IMR-90 (cell line): ENCODE measurements around the gene FOXB2. TPM values are rescaled to one million over a fixed set of nuclear protein-coding genes. Genes with fewer than 3 reads are reported as not detected.

ENCODE experiments used
- ATAC-seq: fragments of 200-7000 bp; cut with Tn5 transposase; 2 replicates; pipeline ENCODE4 v1.9.1; 2020; ENCODE audit warnings: low read depth, mild to moderate bottlenecking, moderate library complexity
- BruUV-seq: library from RNA; stranded (reverse); fragments of 400-500 nt; replicated peaks from 2 replicates; lab custom pipeline; 2021; lab: Mats Ljungman, UMichigan
- CTCF ChIA-PET: fragments of 300-600 bp; formaldehyde crosslinking; extraction: SDS; loops from one replicate; lab custom pipeline; 2021; ENCODE audit warnings: antibody characterized with exemption; lab: Yijun Ruan, JAX
- POLR2A ChIA-PET: fragments of 300-600 bp; sonication (Branson Sonifier 250); formaldehyde crosslinking; loops from one replicate; lab custom pipeline; 2022; ENCODE audit warnings: antibody characterized with exemption; ENCODE audit not compliant: unreplicated experiment; lab: Charles Lee
- DNase-seq: peaks from one replicate; pipeline ENCODE4 v3.0.0; 2013
- H2AFZ ChIP-seq: replicated peaks from 2 replicates; pipeline ENCODE3; 2013; ENCODE audit warnings: low read length, mild to moderate bottlenecking; ENCODE audit not compliant: poor library complexity
- H2AK5ac ChIP-seq: 2 replicates; pipeline ENCODE4 v1.6.1; 2013; ENCODE audit warnings: low read depth, low read length, inconsistent platforms
- H2AK9ac ChIP-seq: replicated peaks from 2 replicates; pipeline ENCODE3; 2013; ENCODE audit warnings: mild to moderate bottlenecking, low read depth, low read length, moderate library complexity; ENCODE audit not compliant: poor library complexity
- H2BK120ac ChIP-seq: 2 replicates; pipeline ENCODE4 v1.6.1; 2013; ENCODE audit warnings: low read depth, low read length, inconsistent platforms
- H2BK15ac ChIP-seq: 3 replicates; pipeline ENCODE4 v1.6.1; 2013; ENCODE audit warnings: low read depth, low read length, inconsistent platforms
- H2BK20ac ChIP-seq: 2 replicates; pipeline ENCODE4 v1.6.1; 2013; ENCODE audit warnings: low read depth, mild to moderate bottlenecking, inconsistent platforms, low read length, moderate library complexity
- H2BK5ac ChIP-seq: 2 replicates; pipeline ENCODE4 v1.6.1; 2013; ENCODE audit warnings: mild to moderate bottlenecking, low read depth, low read length, inconsistent platforms; ENCODE audit not compliant: poor library complexity, severe bottlenecking
- H3K14ac ChIP-seq: replicated peaks from 2 replicates; pipeline ENCODE4 v1.6.1; 2013; ENCODE audit warnings: low read depth, low read length, inconsistent platforms
- H3K18ac ChIP-seq: 2 replicates; pipeline ENCODE4 v1.6.1; 2013; ENCODE audit warnings: low read depth, low read length, control low read depth
- H3K23ac ChIP-seq: 2 replicates; pipeline ENCODE4 v1.6.1; 2013; ENCODE audit warnings: low read depth, low read length, inconsistent platforms
- H3K27ac ChIP-seq: 2 replicates; pipeline ENCODE4 v1.5.1; 2013; ENCODE audit warnings: mild to moderate bottlenecking, control low read depth, low read length; ENCODE audit not compliant: insufficient read depth
- H3K27me3 ChIP-seq: 2 replicates; pipeline ENCODE4 v1.6.1; 2013; ENCODE audit warnings: low read length; ENCODE audit not compliant: control insufficient read depth, insufficient read depth
- H3K36me3 ChIP-seq: 2 replicates; pipeline ENCODE4 v1.6.1; 2013; ENCODE audit warnings: low read length, mixed read lengths; ENCODE audit not compliant: control insufficient read depth, insufficient read depth
- H3K4ac ChIP-seq: 2 replicates; pipeline ENCODE4 v1.6.1; 2013; ENCODE audit warnings: low read depth, low read length, inconsistent platforms
- H3K4me1 ChIP-seq: 2 replicates; pipeline ENCODE4 v1.6.1; 2013; ENCODE audit warnings: low read length, mixed read lengths; ENCODE audit not compliant: control insufficient read depth, insufficient read depth
- H3K4me2 ChIP-seq: 2 replicates; pipeline ENCODE4 v1.6.1; 2013; ENCODE audit warnings: low read depth, mild to moderate bottlenecking, control low read depth, low read length, moderate library complexity
- H3K4me3 ChIP-seq: 2 replicates; pipeline ENCODE4 v1.5.1; 2013; ENCODE audit warnings: low read depth, mild to moderate bottlenecking, control low read depth, low read length, moderate library complexity; ENCODE audit not compliant: insufficient read depth
- H3K56ac ChIP-seq: 2 replicates; pipeline ENCODE4 v1.6.1; 2013; ENCODE audit warnings: low read length, inconsistent platforms; ENCODE audit not compliant: insufficient read depth; ENCODE audit errors: extremely low read depth
- H3K79me1 ChIP-seq, 2 experiments: 2 replicates each; pipeline ENCODE4 v1.6.1; 2013; ENCODE audit warnings: low read length in 2 of 2, inconsistent platforms in 1 of 2, low read depth in 1 of 2
- H3K9ac ChIP-seq: 2 replicates; pipeline ENCODE4 v1.6.1; 2013; ENCODE audit warnings: low read depth, low read length, control low read depth
- H3K9me1 ChIP-seq: 2 replicates; pipeline ENCODE4 v1.6.1; 2013; ENCODE audit warnings: low read length, inconsistent platforms; ENCODE audit not compliant: insufficient read depth
- H3K9me3 ChIP-seq: 2 replicates; pipeline ENCODE4 v1.6.1; 2013; ENCODE audit warnings: low read length; ENCODE audit not compliant: control insufficient read depth, insufficient read depth
- H4K20me1 ChIP-seq: 2 replicates; pipeline ENCODE4 v1.6.1; 2013; ENCODE audit warnings: low read length, inconsistent platforms; ENCODE audit not compliant: insufficient read depth
- H4K5ac ChIP-seq: 2 replicates; pipeline ENCODE4 v1.6.1; 2013; ENCODE audit warnings: mild to moderate bottlenecking, low read depth, low read length, control low read depth
- H4K8ac ChIP-seq, 2 experiments: 2 replicates each; pipeline ENCODE4 v1.6.1; 2013; ENCODE audit warnings: low read depth in 2 of 2, low read length in 2 of 2, control low read depth in 1 of 2, inconsistent platforms in 1 of 2
- H4K91ac ChIP-seq: 2 replicates; pipeline ENCODE4 v1.6.1; 2013; ENCODE audit warnings: low read depth, low read length, inconsistent platforms; ENCODE audit not compliant: insufficient read depth
- CEBPB ChIP-seq: IDR thresholded peaks from 2 replicates; pipeline ENCODE4 v1.6.1; 2012; ENCODE audit warnings: low read depth, low read length, improper control_type of control experiment
- CTCF ChIP-seq: conservative IDR thresholded peaks from 2 replicates; pipeline ENCODE4 v1.5.1; 2012; ENCODE audit warnings: mild to moderate bottlenecking, low read depth, low read length, improper control_type of control experiment
- ELK1 ChIP-seq: fragments of 150-350 bp; IDR thresholded peaks from 2 replicates; pipeline ENCODE4 v1.6.1; 2016; ENCODE audit warnings: low read depth, mild to moderate bottlenecking, low read length, moderate library complexity, borderline replicate concordance
- FOS ChIP-seq: fragments of 150-350 bp; IDR thresholded peaks from 2 replicates; pipeline ENCODE4 v1.6.1; 2016; ENCODE audit warnings: low read depth, low read length
- MAZ ChIP-seq: IDR thresholded peaks from 2 replicates; pipeline ENCODE4 v1.6.1; 2012; ENCODE audit warnings: low read depth, mild to moderate bottlenecking, low read length, improper control_type of control experiment, moderate library complexity, borderline replicate concordance
- MXI1 ChIP-seq: IDR thresholded peaks from 2 replicates; pipeline ENCODE4 v1.6.1; 2012; ENCODE audit warnings: low read depth, mild to moderate bottlenecking, low read length, moderate library complexity, borderline replicate concordance
- NFE2L2 ChIP-seq: fragments of 150-350 bp; IDR thresholded peaks from 2 replicates; pipeline ENCODE4 v1.6.1; 2016; ENCODE audit warnings: low read depth, mild to moderate bottlenecking, low read length
- POLR2A ChIP-seq: IDR thresholded peaks from 2 replicates; pipeline ENCODE4 v1.6.1; 2012; ENCODE audit warnings: mild to moderate bottlenecking, low read depth, low read length
- RAD21 ChIP-seq: IDR thresholded peaks from 2 replicates; pipeline ENCODE4 v1.6.1; 2012; ENCODE audit warnings: low read length, improper control_type of control experiment
- RFX5 ChIP-seq: IDR thresholded peaks from 2 replicates; pipeline ENCODE4 v1.8.0; 2012; ENCODE audit warnings: low read depth, mild to moderate bottlenecking, low read length, moderate library complexity
- SMC3 ChIP-seq: fragments of 150-350 bp; IDR thresholded peaks from 2 replicates; pipeline ENCODE4 v1.6.1; 2016; ENCODE audit warnings: low read depth, mild to moderate bottlenecking, antibody characterized with exemption, low read length, moderate library complexity
- USF2 ChIP-seq: fragments of 150-350 bp; IDR thresholded peaks from 2 replicates; pipeline ENCODE4 v1.6.1; 2017; ENCODE audit warnings: mild to moderate bottlenecking, antibody characterized with exemption, low read length, low read depth
- WGBS, 2 experiments: methylation state at CpG; one replicate each; pipeline versions ENCODE4 v1.1.5 to v1.1.7; 2013; ENCODE audit warnings: missing lambda C conversion rate in 2 of 2; ENCODE audit not compliant: insufficient read length in 1 of 2; ENCODE audit errors: extremely low coverage in 2 of 2; 5-methylcytosine and 5-hydroxymethylcytosine counted together
- dilution Hi-C: fragments of 300-500 bp; cut with HindIII; formaldehyde crosslinking; loops from one replicate; pipeline ENCODE4 v1.14.3; 2018; ENCODE audit warnings: low sequenced_read_pairs; ENCODE audit not compliant: unreplicated experiment
- in situ Hi-C: fragments of 300-500 bp; cut with MboI; formaldehyde crosslinking; loops from 3 replicates; pipeline ENCODE4 v1.14.3; 2019; ENCODE audit warnings: low sequenced_read_pairs, inconsistent platforms, mixed read lengths
- intact Hi-C: fragments of 100-400 bp; cut with micrococcal nuclease; formaldehyde crosslinking; loops from 2 replicates; pipeline ENCODE4 v1.10.0; 2022
- polyA plus RNA-seq, 3 experiments: library from polyadenylated mRNA; depleted of rRNA; stranded (reverse); fragments of >200 nt; gene quantifications; 2 replicates each; pipeline ENCODE4 v1.2.3, GENCODE V29; 2012; ENCODE audit warnings: low replicate concordance in 1 of 3
- total RNA-seq: library from RNA; depleted of rRNA; stranded (reverse); fragments of >200 nt; gene quantifications from 2 replicates; pipeline ENCODE4 v1.2.3, GENCODE V29; 2012

FOXB2 gene
- total and polyA plus RNA-seq, 2 of the 4 experiments (the other 2 are of a cell fraction) = not detected

- dilution Hi-C loops (loop anchor here (25.0 kb wide), 1 partner anchor 172 kb away; no protein-coding TSS in a partner anchor), in situ Hi-C loops (loop anchor here (5.0 kb wide), 1 partner anchor 177 kb away; no protein-coding TSS in a partner anchor), intact Hi-C loops (no loop called here)
- Histone ChIP-seq H3K9me1 (no peaks in the 10 kb centered on the region), H2AFZ (no peak overlapping the region), H4K20me1 (no peaks in the 10 kb centered on the region), H4K91ac (no peak overlapping the region), H2BK20ac (no peak overlapping the region), H3K4ac (no peak overlapping the region), H3K27ac (no peak overlapping the region), H3K14ac (no peak overlapping the region), H3K27me3 (peaks cover 3% of the 10 kb centered on the region), H2BK5ac (no peak overlapping the region), H4K8ac (no peak overlapping the region), H3K4me2 (no peak overlapping the region), H3K4me1 (no peaks in the 10 kb centered on the region), H2AK9ac (no peak overlapping the region), H3K18ac (no peak overlapping the region), H3K79me1 (no peaks in the 10 kb centered on the region), H3K56ac (no peak overlapping the region), H3K9me3 (no peaks in the 10 kb centered on the region), H4K5ac (no peak overlapping the region), H3K4me3 (no peak overlapping the region), H3K23ac (no peak overlapping the region), H2AK5ac (no peak overlapping the region), H3K36me3 (no peaks in the 10 kb centered on the region), H2BK15ac (no peak overlapping the region), H3K9ac (no peak overlapping the region), H2BK120ac (no peak overlapping the region)
- BruUV-seq = no TSS peak
- TF ChIP-seq USF2 = no peak
- TF ChIP-seq CEBPB = no peak
- no peak for TF ChIP-seq RAD21
- TF ChIP-seq MXI1 = no peak
- TF ChIP-seq NFE2L2 = no peak
- TF ChIP-seq RFX5 = no peak
- TF ChIP-seq FOS = no peak
- no peak for TF ChIP-seq ELK1
- no peak for TF ChIP-seq CTCF
- no peak for TF ChIP-seq POLR2A
- TF ChIP-seq SMC3 = no peak
- TF ChIP-seq MAZ = no peak
- ATAC-seq (no peak), DNase-seq (no peak)
- ChIA-PET POLR2A (no interaction called here), CTCF (no interaction called here)
- WGBS, 2 experiments = no CpG with 5 or more reads among the region's 4 CpGs
Observed at GRCh38 chr9:76984486-76984885, 35.0 kb upstream of the FOXB2 start.
